ENCODE data around the gene ARRB1. TPM values are rescaled to one million over a fixed set of nuclear protein-coding genes. Genes with fewer than 3 reads are reported as not detected.

Gene ARRB1
- total and polyA plus RNA-seq, 9 of the 15 experiments (the other 6 are each of a cell fraction or from before 2014, with no cell fraction given) = 6.6 to 45.4 (median 28.5) TPM

GRCh38 chr11:75233754-75234172 is 117.7 kb downstream of the ARRB1 start (continued):
- no peak for TF ChIP-seq ZNF318 (IDR thresholded peaks at IDR 0.05; ENCODE audit: borderline replicate concordance in 1 of 2, low read depth in 1 of 2)
- TF ChIP-seq TEAD4 (IDR thresholded peaks at IDR 0.05; ENCODE audit: low read length) = peak; percentile 22; the same call in 1 of the 2 replicates
- TF ChIP-seq TEAD4 (CRISPR knock-in tag; IDR thresholded peaks at IDR 0.05; ENCODE audit: borderline replicate concordance) = no peak
- peak; percentile 82 for TF ChIP-seq CEBPB (tag; IDR thresholded peaks at IDR 0.05)
- TF ChIP-seq RCOR1 (IDR thresholded peaks at IDR 0.05; ENCODE audit: borderline replicate concordance in 1 of 2, low read depth in 2 of 2, low read length in 2 of 2) = peak in 1 of 2 experiments; percentile 39; a peak in 1 of 4 replicates
- no peak for TF ChIP-seq FOXP1 (CRISPR knock-in tag; IDR thresholded peaks at IDR 0.05)
- TF ChIP-seq ZNF584 (CRISPR knock-in tag; IDR thresholded peaks at IDR 0.05; ENCODE audit: low read depth) = no peak
- peak; percentile 37; the same call in 1 of the 2 replicates for TF ChIP-seq NCOA1 (IDR thresholded peaks at IDR 0.05; ENCODE audit: low read depth)
- peak in 1 of 2 experiments; percentile 81 for TF ChIP-seq AFF1 (IDR thresholded peaks at IDR 0.05; ENCODE audit: low read depth in 1 of 2, partially characterized antibody in 2 of 2)
- no peak for TF ChIP-seq SMARCE1 (IDR thresholded peaks at IDR 0.05)
- TF ChIP-seq TSC22D4 (tag; IDR thresholded peaks at IDR 0.05) = no peak
- TF ChIP-seq GATA2 (CRISPR knock-in tag; IDR thresholded peaks at IDR 0.05) = no peak
- TF ChIP-seq, protein P1, sequence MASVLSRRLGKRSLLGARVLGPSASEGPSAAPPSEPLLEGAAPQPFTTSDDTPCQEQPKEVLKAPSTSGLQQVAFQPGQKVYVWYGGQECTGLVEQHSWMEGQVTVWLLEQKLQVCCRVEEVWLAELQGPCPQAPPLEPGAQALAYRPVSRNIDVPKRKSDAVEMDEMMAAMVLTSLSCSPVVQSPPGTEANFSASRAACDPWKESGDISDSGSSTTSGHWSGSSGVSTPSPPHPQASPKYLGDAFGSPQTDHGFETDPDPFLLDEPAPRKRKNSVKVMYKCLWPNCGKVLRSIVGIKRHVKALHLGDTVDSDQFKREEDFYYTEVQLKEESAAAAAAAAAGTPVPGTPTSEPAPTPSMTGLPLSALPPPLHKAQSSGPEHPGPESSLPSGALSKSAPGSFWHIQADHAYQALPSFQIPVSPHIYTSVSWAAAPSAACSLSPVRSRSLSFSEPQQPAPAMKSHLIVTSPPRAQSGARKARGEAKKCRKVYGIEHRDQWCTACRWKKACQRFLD (CRISPR knock-in tag; IDR thresholded peaks at IDR 0.05) = peak; percentile 38; the same call in 1 of the 2 replicates
- no peak for TF ChIP-seq GTF2F1 (IDR thresholded peaks at IDR 0.05; ENCODE audit: low read depth, low read length)
- no peak for TF ChIP-seq HEY1 (CRISPR knock-in tag; IDR thresholded peaks at IDR 0.05; ENCODE audit: borderline replicate concordance)
